NCI-H524 (cell line): ENCODE data around the gene FGG.
"Not testable (repeated sequence)": the region's sequence is repeated elsewhere in the genome, so short reads cannot be mapped to it uniquely, and the experiment has no call there.

Experiments used
- DNase-seq, 2 experiments: peaks; one replicate each; lab custom pipeline; 2025; lab: John Stamatoyannopoulos, UW

Gene FGG

GRCh38 chr4:154610582-154610981 is 1.9 kb downstream of the FGG start:
- no peak for DNase-seq

- no peak for DNase-seq
These were observed 2.9 kb downstream of the FGG start for GRCh38 chr4:154609532-154609931.

GRCh38 chr4:154608361-154609252 is 3.8 kb downstream of the FGG start:
- no peak for DNase-seq

- no peak for DNase-seq
These were observed 5.4 kb downstream of the FGG start for GRCh38 chr4:154606728-154607723.

GRCh38 chr4:154604696-154605200 is 7.7 kb downstream of the FGG start:
- no peak for DNase-seq

- no peak for DNase-seq
These were observed 9.2 kb downstream of the FGG start for GRCh38 chr4:154603033-154603943.

GRCh38 chr4:154602404-154603020 is 9.9 kb downstream of the FGG start:
- DNase-seq, result no peak

- DNase-seq, result no peak
These were observed 14.4 kb downstream of the FGG start for GRCh38 chr4:154597798-154598774.

- not testable (repeated sequence) for DNase-seq
These were observed 15.2 kb downstream of the FGG start for GRCh38 chr4:154597281-154597680.

GRCh38 chr4:154595807-154596206 is 16.6 kb downstream of the FGG start:
- DNase-seq, result no peak

GRCh38 chr4:154594343-154594742 is 18.1 kb downstream of the FGG start:
- DNase-seq, result not testable (repeated sequence)

GRCh38 chr4:154593868-154594267 is 18.6 kb downstream of the FGG start:
- DNase-seq, result no peak

GRCh38 chr4:154591890-154592289 is 20.6 kb downstream of the FGG start:
- DNase-seq, result no peak

- DNase-seq, result no peak
These were observed 22.0 kb downstream of the FGG start, which contains the start of gene FGA for GRCh38 chr4:154590329-154591006. Gene FGA (minus strand): TSS chr4:154590742. CDS start chr4:154590687, 55 bp downstream.

- no peak for DNase-seq
These were observed 22.9 kb downstream of the FGG start for GRCh38 chr4:154589296-154590197.

GRCh38 chr4:154588198-154588597 is 24.3 kb downstream of the FGG start:
- no peak for DNase-seq

- DNase-seq, result no peak
These were observed 26.0 kb downstream of the FGG start for GRCh38 chr4:154586296-154587033.
